WTC11 (cell line): ENCODE data around the gene LILRA1. TPM values are rescaled to one million over a fixed set of nuclear protein-coding genes. Genes with fewer than 3 reads are reported as not detected.
"Not testable (repeated sequence)": the region's sequence is repeated elsewhere in the genome, so short reads cannot be mapped to it uniquely, and the experiment has no call there.

Experiments
- ATAC-seq: fragments of 200-7000 bp; cut with Tn5 transposase; 2 replicates; pipeline ENCODE4 v1.10.0; 2021; ENCODE audit warnings: mild to moderate bottlenecking, moderate library complexity
- CTCF ChIA-PET: fragments of 300-600 bp; sonication (Branson Sonifier 250); formaldehyde crosslinking; loops from one replicate; lab custom pipeline; 2021; ENCODE audit warnings: antibody characterized with exemption; lab: Charles Lee
- POLR2A ChIA-PET: fragments of 350-600 bp; sonication (Branson Sonifier 250); formaldehyde crosslinking; loops from one replicate; lab custom pipeline; 2021; ENCODE audit warnings: antibody characterized with exemption; lab: Charles Lee
- DNase-seq: peaks from one replicate; pipeline ENCODE4 v3.0.0; 2021; ENCODE audit warnings: low spot score
- H3K27ac Mint-ChIP-seq: 2 replicates; pipeline ENCODE4 v1.8.0; 2021; ENCODE audit warnings: mixed read lengths
- H3K27me3 Mint-ChIP-seq: 2 replicates; pipeline ENCODE4 v1.8.0; 2021; ENCODE audit warnings: low read depth, mild to moderate bottlenecking, moderate library complexity, mixed read lengths
- H3K36me3 Mint-ChIP-seq: 2 replicates; pipeline ENCODE4 v1.8.0; 2021; ENCODE audit warnings: mixed read lengths
- H3K4me1 Mint-ChIP-seq: 2 replicates; pipeline ENCODE4 v1.8.0; 2022; ENCODE audit warnings: mixed read lengths
- H3K4me3 Mint-ChIP-seq: 2 replicates; pipeline ENCODE4 v1.8.0; 2021; ENCODE audit warnings: mild to moderate bottlenecking, moderate library complexity, mixed read lengths
- H3K9me3 Mint-ChIP-seq: 2 replicates; pipeline ENCODE4 v1.8.0; 2021; ENCODE audit warnings: mixed read lengths
- CREB1 ChIP-seq: sonication (generic); formaldehyde crosslinking; IDR thresholded peaks from 2 replicates; pipeline ENCODE4 v1.8.0; 2023; ENCODE audit warnings: mild to moderate bottlenecking, missing genetic modification reagents
- CREM ChIP-seq: sonication (generic); formaldehyde crosslinking; IDR thresholded peaks from 2 replicates; pipeline ENCODE4 v1.8.1; 2022; ENCODE audit warnings: mild to moderate bottlenecking, missing genetic modification reagents, moderate library complexity
- ESRRA ChIP-seq: sonication (generic); formaldehyde crosslinking; IDR thresholded peaks from 2 replicates; pipeline ENCODE4 v1.8.1; 2022; ENCODE audit warnings: mild to moderate bottlenecking, missing genetic modification reagents, borderline replicate concordance
- FOXJ3 ChIP-seq: sonication (generic); formaldehyde crosslinking; IDR thresholded peaks from 2 replicates; pipeline ENCODE4 v1.9.0; 2021; ENCODE audit warnings: missing genetic modification reagents, mild to moderate bottlenecking, borderline replicate concordance
- HMGA2 ChIP-seq: fragments of 250-450 bp; sonication (Bioruptor Pico); IDR thresholded peaks from 2 replicates; pipeline ENCODE4 v1.4.0; 2021; ENCODE audit warnings: mild to moderate bottlenecking, moderate library complexity
- JAZF1 ChIP-seq: fragments of 250-450 bp; sonication (Bioruptor Pico); IDR thresholded peaks from 2 replicates; pipeline ENCODE4 v1.9.0; 2021; ENCODE audit warnings: moderate library complexity, mild to moderate bottlenecking, inconsistent platforms
- KAT7 ChIP-seq: sonication (generic); formaldehyde crosslinking; IDR thresholded peaks from 2 replicates; pipeline ENCODE4 v1.8.1; 2023; ENCODE audit warnings: missing genetic modification reagents, mild to moderate bottlenecking, borderline replicate concordance
- MXD4 ChIP-seq: fragments of 250-450 bp; sonication (Bioruptor Pico); IDR thresholded peaks from 2 replicates; pipeline ENCODE4 v1.8.0; 2021; ENCODE audit warnings: mild to moderate bottlenecking, moderate library complexity, borderline replicate concordance
- NFYB ChIP-seq: sonication (generic); formaldehyde crosslinking; conservative IDR thresholded peaks from 2 replicates; pipeline ENCODE4 v1.8.0; 2022; ENCODE audit warnings: low read depth, missing genetic modification reagents
- NR1H2 ChIP-seq: sonication (generic); formaldehyde crosslinking; IDR thresholded peaks from 2 replicates; pipeline ENCODE4 v1.9.0; 2021; ENCODE audit warnings: mild to moderate bottlenecking, moderate library complexity, missing genetic modification reagents
- NR3C1 ChIP-seq: sonication (generic); formaldehyde crosslinking; conservative IDR thresholded peaks from 2 replicates; pipeline ENCODE4 v1.8.1; 2023; ENCODE audit warnings: low read depth, mild to moderate bottlenecking, missing genetic modification reagents
- RORB ChIP-seq: fragments of 250-450 bp; sonication (Bioruptor Pico); IDR thresholded peaks from 2 replicates; pipeline ENCODE4 v1.9.0; 2021; ENCODE audit warnings: mild to moderate bottlenecking
- SMAD4 ChIP-seq: sonication (generic); formaldehyde crosslinking; IDR thresholded peaks from 2 replicates; pipeline ENCODE4 v1.8.0; 2022; ENCODE audit warnings: mild to moderate bottlenecking, missing genetic modification reagents
- TCF7 ChIP-seq: sonication (generic); formaldehyde crosslinking; IDR thresholded peaks from 2 replicates; pipeline ENCODE4 v1.8.0; 2022; ENCODE audit warnings: mild to moderate bottlenecking, low read depth, missing genetic modification reagents, moderate library complexity
- USF2 ChIP-seq: sonication (generic); formaldehyde crosslinking; IDR thresholded peaks from 2 replicates; pipeline ENCODE4 v1.8.1; 2023; ENCODE audit warnings: mild to moderate bottlenecking, missing genetic modification reagents, moderate library complexity
- ZBTB21 ChIP-seq: sonication (generic); formaldehyde crosslinking; IDR thresholded peaks from 2 replicates; pipeline ENCODE4 v1.8.1; 2023; ENCODE audit warnings: mild to moderate bottlenecking, missing genetic modification reagents, borderline replicate concordance
- ZNF121 ChIP-seq: sonication (generic); formaldehyde crosslinking; IDR thresholded peaks from 2 replicates; pipeline ENCODE4 v1.8.0; 2023; ENCODE audit warnings: missing genetic modification reagents
- ZNF138 ChIP-seq: sonication (generic); formaldehyde crosslinking; conservative IDR thresholded peaks from 2 replicates; pipeline ENCODE4 v1.8.1; 2022; ENCODE audit warnings: mild to moderate bottlenecking, moderate library complexity, missing genetic modification reagents
- ZNF512 ChIP-seq: sonication (generic); formaldehyde crosslinking; IDR thresholded peaks from 2 replicates; pipeline ENCODE4 v1.8.1; 2022; ENCODE audit warnings: missing genetic modification reagents, borderline replicate concordance
- total RNA-seq: library from RNA; stranded (reverse); gene quantifications from 3 replicates; pipeline ENCODE4 v1.2.3, GENCODE V29; 2021
- TF ChIP-seq, protein P1 (sequence below): sonication (generic); formaldehyde crosslinking; IDR thresholded peaks from 2 replicates; pipeline ENCODE4 v1.8.0; 2022; ENCODE audit warnings: missing genetic modification reagents
- TF ChIP-seq, protein P2 (sequence below): fragments of 250-450 bp; sonication (Bioruptor Pico); IDR thresholded peaks from 2 replicates; pipeline ENCODE4 v1.9.0; 2021; ENCODE audit warnings: mild to moderate bottlenecking
- TF ChIP-seq, protein P3 (sequence below): sonication (generic); formaldehyde crosslinking; IDR thresholded peaks from 2 replicates; pipeline ENCODE4 v1.8.0; 2022; ENCODE audit warnings: mild to moderate bottlenecking, missing genetic modification reagents

The LILRA1 gene
- total RNA-seq, 1 experiment from 2014 or later = not detected

DNA sequence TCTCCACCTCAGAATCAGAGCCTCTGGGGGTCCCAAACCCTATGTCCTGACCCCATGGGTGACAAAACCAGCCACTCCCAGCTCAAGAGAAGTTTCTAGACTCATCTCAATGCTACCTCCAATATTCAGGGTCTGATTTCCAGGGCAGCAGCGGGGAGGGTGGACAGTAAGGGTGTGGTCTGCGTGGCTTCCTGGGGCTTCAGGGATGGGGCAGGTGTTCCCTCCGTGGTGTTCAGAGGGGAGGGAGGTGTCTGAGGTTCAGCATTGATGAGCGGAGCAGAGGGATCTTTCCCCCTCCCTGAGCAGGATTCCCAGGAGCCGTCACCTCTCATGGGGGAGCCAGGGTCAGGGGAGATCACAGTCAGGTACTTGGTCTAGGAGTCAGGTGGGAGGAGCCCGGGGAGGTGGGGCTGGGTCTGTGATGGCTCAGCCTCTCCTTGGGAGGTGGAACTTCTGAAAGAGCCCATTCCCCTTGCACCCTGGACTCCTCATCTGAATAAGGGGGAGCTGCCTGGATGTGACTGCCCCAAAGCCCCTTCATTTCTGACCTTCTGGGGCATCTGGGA lies 16.9 kb upstream of the LILRA1 start (continued):
- TF ChIP-seq, protein P1, sequence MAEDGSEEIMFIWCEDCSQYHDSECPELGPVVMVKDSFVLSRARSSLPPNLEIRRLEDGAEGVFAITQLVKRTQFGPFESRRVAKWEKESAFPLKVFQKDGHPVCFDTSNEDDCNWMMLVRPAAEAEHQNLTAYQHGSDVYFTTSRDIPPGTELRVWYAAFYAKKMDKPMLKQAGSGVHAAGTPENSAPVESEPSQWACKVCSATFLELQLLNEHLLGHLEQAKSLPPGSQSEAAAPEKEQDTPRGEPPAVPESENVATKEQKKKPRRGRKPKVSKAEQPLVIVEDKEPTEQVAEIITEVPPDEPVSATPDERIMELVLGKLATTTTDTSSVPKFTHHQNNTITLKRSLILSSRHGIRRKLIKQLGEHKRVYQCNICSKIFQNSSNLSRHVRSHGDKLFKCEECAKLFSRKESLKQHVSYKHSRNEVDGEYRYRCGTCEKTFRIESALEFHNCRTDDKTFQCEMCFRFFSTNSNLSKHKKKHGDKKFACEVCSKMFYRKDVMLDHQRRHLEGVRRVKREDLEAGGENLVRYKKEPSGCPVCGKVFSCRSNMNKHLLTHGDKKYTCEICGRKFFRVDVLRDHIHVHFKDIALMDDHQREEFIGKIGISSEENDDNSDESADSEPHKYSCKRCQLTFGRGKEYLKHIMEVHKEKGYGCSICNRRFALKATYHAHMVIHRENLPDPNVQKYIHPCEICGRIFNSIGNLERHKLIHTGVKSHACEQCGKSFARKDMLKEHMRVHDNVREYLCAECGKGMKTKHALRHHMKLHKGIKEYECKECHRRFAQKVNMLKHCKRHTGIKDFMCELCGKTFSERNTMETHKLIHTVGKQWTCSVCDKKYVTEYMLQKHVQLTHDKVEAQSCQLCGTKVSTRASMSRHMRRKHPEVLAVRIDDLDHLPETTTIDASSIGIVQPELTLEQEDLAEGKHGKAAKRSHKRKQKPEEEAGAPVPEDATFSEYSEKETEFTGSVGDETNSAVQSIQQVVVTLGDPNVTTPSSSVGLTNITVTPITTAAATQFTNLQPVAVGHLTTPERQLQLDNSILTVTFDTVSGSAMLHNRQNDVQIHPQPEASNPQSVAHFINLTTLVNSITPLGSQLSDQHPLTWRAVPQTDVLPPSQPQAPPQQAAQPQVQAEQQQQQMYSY = no peak
- TF ChIP-seq ZNF121 = no peak
- TF ChIP-seq KAT7 (CRISPR knock-in tag) = no peak
- TF ChIP-seq TCF7 (CRISPR knock-in tag) = no peak
- no peak for TF ChIP-seq CREB1 (CRISPR knock-in tag)
- no peak for TF ChIP-seq FOXJ3 (CRISPR knock-in tag)
- TF ChIP-seq ZNF138 (CRISPR knock-in tag) = no peak
- no peak for TF ChIP-seq JAZF1 (CRISPR knock-in tag)
- no peak for TF ChIP-seq ESRRA (CRISPR knock-in tag)
- no peak for TF ChIP-seq NFYB (CRISPR knock-in tag)
- TF ChIP-seq, protein P2, sequence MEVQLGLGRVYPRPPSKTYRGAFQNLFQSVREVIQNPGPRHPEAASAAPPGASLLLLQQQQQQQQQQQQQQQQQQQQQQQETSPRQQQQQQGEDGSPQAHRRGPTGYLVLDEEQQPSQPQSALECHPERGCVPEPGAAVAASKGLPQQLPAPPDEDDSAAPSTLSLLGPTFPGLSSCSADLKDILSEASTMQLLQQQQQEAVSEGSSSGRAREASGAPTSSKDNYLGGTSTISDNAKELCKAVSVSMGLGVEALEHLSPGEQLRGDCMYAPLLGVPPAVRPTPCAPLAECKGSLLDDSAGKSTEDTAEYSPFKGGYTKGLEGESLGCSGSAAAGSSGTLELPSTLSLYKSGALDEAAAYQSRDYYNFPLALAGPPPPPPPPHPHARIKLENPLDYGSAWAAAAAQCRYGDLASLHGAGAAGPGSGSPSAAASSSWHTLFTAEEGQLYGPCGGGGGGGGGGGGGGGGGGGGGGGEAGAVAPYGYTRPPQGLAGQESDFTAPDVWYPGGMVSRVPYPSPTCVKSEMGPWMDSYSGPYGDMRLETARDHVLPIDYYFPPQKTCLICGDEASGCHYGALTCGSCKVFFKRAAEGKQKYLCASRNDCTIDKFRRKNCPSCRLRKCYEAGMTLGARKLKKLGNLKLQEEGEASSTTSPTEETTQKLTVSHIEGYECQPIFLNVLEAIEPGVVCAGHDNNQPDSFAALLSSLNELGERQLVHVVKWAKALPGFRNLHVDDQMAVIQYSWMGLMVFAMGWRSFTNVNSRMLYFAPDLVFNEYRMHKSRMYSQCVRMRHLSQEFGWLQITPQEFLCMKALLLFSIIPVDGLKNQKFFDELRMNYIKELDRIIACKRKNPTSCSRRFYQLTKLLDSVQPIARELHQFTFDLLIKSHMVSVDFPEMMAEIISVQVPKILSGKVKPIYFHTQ (CRISPR knock-in tag) = no peak
- TF ChIP-seq RORB (CRISPR knock-in tag) = no peak

GRCh38 chr19:54577334-54577733 lies 16.1 kb upstream of the LILRA1 start:
- Mint-ChIP-seq H3K4me1 (0 out of 2 replicates have a peak, but pooled peaks cover 2% of the 10 kb centered on the region), H3K27me3 (peaks cover 18% of the 10 kb centered on the region), H3K36me3 (peaks cover 42% of the 10 kb centered on the region), H3K4me3 (no peak overlapping the region), H3K9me3 (peaks cover 58% of the 10 kb centered on the region), H3K27ac (no peak overlapping the region)
- DNase-seq = no peak
- POLR2A ChIA-PET = no interaction called here
- no peak for TF ChIP-seq RORB (CRISPR knock-in tag)
- no peak for TF ChIP-seq CREM (CRISPR knock-in tag)
- TF ChIP-seq MXD4 (CRISPR knock-in tag) = no peak
- TF ChIP-seq SMAD4 = no peak
- no peak for ATAC-seq
- CTCF ChIA-PET = no interaction called here

- H3K27ac Mint-ChIP-seq, POLR2A ChIA-PET, DNase-seq, H3K4me3 Mint-ChIP-seq, ATAC-seq, H3K4me1 Mint-ChIP-seq, CTCF ChIA-PET: not testable (repeated sequence)
- H3K27me3 Mint-ChIP-seq = peaks cover 23% of the 10 kb centered on the region
- peaks cover 47% of the 10 kb centered on the region for H3K36me3 Mint-ChIP-seq
- peaks cover 61% of the 10 kb centered on the region for H3K9me3 Mint-ChIP-seq
Observed at GRCh38 chr19:54578268-54578667, 15.2 kb upstream of the LILRA1 start.

- DNase-seq = no peak
- Mint-ChIP-seq H3K27me3 (peaks cover 29% of the 10 kb centered on the region), H3K27ac (no peak overlapping the region), H3K4me1 (no peaks in the 10 kb centered on the region), H3K9me3 (peaks cover 93% of the 10 kb centered on the region), H3K4me3 (no peak overlapping the region), H3K36me3 (peaks cover 76% of the 10 kb centered on the region)
- no peak for ATAC-seq
- CTCF ChIA-PET = no interaction called here
- POLR2A ChIA-PET = no interaction called here
- TF ChIP-seq HMGA2 (CRISPR knock-in tag) = no peak
- TF ChIP-seq, protein P3, sequence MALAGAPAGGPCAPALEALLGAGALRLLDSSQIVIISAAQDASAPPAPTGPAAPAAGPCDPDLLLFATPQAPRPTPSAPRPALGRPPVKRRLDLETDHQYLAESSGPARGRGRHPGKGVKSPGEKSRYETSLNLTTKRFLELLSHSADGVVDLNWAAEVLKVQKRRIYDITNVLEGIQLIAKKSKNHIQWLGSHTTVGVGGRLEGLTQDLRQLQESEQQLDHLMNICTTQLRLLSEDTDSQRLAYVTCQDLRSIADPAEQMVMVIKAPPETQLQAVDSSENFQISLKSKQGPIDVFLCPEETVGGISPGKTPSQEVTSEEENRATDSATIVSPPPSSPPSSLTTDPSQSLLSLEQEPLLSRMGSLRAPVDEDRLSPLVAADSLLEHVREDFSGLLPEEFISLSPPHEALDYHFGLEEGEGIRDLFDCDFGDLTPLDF = no peak
- TF ChIP-seq NR1H2 = no peak
- no peak for TF ChIP-seq ZBTB21 (CRISPR knock-in tag)
- no peak for TF ChIP-seq ZNF512 (CRISPR knock-in tag)
- no peak for TF ChIP-seq USF2
- no peak for TF ChIP-seq NR3C1 (CRISPR knock-in tag)
- no peak for TF ChIP-seq MXD4 (CRISPR knock-in tag)
Observed at GRCh38 chr19:54586397-54586796, 7.0 kb upstream of the LILRA1 start.
